ENCODE data around the gene MADD.
"Not testable (repeated sequence)": the region's sequence is repeated elsewhere in the genome, so short reads cannot be mapped to it uniquely, and the experiment has no call there.

MADD gene

DNA sequence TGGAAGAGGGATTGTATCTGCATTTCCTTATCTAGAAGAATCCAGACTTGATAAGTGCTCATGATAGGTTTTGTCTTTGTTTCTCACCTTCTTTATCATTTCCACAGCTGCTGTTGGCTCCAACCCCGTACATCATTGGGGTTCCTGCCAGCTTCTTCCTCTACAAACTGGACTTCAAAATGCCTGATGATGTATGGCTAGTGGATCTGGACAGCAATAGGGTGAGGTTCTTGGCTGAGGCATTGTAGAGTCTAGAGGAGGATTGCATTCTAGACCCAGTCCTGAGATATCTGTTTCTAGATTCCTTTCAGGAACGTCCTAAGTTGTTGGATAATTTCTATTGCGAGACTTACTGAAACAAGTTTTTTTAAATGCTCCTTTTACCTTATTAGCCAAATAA, 8.1 kb downstream of the MADD start:
- DNase-seq, result no peak

DNA sequence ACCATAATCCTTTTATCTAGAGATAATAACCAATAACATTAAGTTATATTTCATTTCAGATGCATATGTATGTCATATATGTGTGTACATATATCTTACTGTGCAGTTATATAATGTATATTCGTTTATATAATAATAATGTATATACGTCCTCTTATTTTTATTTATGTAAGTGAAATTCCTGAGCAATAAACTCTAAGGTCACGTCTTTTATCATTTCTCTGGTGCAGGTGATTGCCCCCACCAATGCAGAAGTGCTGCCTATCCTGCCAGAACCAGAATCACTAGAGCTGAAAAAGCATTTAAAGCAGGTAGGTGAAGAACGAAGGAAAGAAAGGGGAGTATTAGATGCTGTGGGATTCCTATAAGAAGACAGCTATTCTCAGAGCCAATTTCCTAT, 8.8 kb downstream of the MADD start:
- DNase-seq, result no peak

DNA sequence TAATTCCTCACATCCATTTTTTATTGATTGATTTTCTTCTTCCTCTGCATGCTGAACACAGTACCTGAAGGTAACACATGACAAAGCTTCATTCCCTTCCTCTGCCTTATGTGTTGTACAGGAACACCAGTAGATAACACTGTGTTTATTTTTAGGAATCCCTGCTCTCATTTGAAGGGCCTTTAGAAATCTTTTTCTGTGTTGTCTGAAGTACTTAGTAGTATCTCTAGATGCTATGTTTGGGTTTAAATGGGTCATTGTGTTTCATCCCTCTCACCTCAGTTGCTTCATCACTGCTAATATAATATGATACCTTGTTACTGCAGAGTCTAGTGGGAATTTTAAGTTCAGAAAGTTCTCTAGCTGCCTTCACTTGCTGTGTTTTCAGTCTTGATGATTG, 10.2 kb downstream of the MADD start:
- no peak for DNase-seq

DNA sequence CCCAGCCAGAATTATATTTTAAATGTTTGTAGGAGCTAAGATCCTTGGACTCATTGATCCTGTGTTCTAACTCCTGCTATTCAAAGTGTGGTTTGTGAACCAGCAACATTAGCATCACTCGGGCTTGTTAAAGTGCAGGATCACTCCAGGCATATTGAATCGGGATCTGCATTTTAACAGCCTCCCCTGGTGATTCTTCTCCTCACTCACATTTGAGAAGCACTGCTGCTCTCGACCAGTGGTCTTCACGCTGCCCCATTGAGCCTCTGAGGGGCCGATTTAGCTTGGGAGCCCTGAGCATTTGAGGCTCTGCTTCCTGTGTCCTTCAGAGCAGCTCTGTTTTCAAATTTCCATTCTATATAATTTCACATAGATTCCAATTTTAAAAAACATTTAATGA, 10.9 kb downstream of the MADD start:
- DNase-seq, result no peak

DNA sequence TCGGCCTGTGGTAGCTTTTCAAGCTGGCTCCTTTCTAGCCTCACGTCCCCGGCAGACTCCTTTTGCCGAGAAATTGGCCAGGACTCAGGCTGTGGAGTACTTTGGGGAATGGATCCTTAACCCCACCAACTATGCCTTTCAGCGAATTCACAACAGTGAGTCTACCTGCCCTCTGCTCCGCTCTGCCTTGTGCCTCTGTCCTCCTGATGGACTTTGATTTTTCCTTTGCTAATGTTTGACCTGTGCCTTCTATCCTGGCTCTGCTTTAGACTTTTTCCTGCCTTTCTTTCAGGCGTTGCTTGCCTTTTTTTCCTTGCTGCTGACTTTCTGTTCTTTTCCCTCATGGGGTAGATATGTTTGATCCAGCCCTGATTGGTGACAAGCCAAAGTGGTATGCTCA, 12.5 kb downstream of the MADD start:
- DNase-seq, result no peak

DNA sequence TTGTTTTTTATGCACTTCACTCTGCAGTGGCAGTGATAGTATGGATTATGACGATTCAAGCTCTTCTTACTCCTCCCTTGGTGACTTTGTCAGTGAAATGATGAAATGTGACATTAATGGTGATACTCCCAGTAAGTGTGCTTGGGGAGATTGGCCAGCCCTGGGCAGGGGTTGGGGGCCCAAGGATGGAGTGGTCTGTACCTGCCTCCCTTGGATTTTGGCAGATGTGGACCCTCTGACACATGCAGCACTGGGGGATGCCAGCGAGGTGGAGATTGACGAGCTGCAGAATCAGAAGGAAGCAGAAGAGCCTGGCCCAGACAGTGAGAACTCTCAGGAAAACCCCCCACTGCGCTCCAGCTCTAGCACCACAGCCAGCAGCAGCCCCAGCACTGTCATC, 14.2 kb downstream of the MADD start:
- DNase-seq, result no peak

DNA sequence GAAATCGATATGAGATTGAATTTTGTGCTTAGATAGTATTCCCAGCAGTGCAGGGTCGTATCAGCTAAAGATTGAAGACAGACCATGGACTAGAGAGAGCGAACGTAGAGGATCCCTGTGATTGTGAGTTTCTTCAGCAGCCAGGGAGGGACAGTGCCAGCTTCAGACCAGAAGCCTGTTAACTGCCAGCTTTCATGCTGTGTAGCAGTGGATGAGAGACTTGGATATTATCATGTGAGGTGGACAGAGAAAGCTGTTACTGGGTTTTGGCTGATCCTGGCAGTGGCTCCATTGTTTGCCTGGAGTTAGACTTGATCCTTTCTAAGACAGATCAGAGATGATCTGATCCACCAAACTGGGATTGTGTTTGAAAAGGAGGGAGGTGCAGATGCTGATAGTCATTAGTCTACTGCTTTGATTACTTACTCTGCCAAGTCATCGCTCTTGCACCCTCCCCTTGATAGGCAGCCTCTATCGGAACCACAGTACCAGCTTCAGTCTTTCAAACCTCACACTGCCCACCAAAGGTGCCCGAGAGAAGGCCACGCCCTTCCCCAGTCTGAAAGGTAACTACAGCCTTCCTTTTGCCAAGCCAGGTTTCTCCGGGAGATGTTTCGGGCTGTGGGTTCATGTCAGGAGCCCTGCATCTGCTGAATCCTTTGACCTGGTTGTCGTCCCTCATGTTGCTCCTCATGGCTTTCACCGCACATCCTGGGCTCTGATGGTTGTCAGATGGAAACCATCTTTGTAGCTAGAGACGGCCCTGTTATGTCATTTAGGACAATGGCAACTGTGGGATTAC, 16.2 kb downstream of the MADD start:
- DNase-seq, result no peak

DNA sequence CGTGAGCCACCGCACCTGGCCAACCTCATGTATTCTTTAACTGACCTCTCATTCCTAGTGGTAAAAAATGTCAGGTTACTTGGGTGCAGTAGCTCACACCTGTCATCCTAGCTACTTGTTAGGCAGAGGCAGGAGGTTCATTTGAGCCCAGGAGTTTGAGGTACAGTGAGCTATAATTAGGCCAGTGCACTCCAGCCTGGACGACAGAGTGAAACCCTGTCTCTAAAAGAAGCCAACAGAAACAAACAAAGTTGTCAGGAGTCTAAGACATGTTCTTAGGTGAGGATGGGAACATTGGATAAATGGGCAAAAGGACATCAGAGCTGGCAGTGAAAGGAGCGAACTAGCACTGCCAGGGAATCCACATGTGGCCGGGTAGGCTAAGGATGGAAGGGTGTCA, 18.1 kb downstream of the MADD start:
- DNase-seq, result no peak

DNA sequence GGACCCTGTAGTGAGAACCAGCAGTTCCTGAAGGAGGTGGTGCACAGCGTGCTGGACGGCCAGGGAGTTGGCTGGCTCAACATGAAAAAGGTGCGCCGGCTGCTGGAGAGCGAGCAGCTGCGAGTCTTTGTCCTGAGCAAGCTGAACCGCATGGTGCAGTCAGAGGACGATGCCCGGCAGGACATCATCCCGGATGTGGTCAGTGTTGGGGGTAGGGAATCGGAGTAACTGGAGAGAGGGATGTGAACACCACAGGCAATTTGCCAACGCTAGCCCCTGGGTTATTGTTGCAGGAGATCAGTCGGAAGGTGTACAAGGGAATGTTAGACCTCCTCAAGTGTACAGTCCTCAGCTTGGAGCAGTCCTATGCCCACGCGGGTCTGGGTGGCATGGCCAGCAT, 19.9 kb downstream of the MADD start:
- DNase-seq, result no peak

DNA sequence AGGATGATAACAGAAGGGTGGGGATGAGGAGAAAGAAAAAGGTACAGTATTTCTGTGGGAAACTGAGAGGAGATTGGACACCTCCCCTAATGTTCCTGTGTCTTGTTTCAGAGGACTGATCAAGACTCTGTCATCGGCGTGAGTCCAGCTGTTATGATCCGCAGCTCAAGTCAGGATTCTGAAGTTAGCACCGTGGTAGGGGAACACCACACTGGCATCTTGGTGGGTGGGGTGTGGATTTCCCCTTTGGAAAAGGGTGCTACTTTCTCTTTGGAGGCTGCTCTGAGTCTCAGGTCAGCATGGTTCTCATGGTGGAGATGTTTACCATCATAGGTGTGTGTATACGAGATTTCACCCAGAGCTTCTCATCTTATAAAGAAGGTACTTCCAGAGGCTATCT, 25.5 kb downstream of the MADD start:
- no peak for DNase-seq

DNA sequence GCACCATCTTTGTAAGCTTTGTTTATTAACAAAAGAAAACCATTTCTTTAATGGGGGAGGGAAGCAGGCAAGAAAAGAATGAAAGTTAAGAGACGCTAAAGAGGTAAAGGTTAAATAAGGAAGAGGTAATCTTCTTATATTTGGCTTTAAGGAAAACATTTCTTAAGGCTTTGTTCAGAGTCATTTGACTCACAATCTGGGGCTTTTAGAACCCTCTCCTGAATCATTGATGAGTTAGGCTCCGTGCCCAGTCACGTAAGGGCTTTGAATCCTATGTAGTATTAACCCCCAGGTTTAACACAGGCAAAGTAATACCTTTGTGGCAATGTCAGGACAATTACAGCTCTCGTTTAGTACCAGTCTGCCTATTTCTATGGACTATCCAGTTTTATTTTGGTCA, 26.1 kb downstream of the MADD start:
- no peak for DNase-seq

DNA sequence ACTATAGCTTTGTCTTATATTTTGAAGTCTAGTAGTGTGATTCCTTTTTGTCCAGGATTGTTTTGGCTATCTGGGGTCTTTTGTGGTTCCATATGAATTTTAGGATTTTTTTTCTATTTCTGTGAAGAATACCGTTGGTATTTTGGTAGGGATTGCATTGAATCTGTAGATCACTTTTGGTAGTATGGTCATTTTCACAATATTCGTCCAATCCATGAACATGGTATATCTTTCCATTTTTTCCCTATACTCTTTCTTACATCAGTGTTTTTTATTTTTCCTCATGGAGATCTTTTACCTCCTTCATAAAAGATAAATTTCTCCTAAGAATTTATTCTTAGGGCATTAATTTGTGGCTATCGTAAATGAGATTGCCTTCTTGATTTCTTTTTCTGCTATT, 29.1 kb downstream of the MADD start:
- DNase-seq, result no peak

DNA sequence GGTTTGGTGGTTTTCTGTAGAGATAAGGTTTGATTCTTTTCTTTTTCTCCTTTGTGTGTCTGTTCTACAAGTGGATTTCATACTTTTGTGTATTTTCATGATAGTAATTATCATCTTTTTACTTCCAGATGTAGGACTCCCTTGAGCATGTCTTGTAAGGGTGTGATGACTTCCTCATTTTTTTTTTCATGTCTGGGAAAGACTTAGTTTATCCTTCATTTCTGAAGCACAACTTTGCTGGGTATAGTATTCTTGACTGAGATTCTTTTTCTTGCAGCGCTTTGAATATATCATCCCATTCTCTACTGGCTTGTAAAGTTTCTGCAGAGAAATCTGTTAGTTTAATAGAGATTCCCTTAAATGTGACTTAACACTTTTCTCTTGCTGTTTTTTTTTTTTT, 32.9 kb downstream of the MADD start:
- DNase-seq, result no peak

DNA sequence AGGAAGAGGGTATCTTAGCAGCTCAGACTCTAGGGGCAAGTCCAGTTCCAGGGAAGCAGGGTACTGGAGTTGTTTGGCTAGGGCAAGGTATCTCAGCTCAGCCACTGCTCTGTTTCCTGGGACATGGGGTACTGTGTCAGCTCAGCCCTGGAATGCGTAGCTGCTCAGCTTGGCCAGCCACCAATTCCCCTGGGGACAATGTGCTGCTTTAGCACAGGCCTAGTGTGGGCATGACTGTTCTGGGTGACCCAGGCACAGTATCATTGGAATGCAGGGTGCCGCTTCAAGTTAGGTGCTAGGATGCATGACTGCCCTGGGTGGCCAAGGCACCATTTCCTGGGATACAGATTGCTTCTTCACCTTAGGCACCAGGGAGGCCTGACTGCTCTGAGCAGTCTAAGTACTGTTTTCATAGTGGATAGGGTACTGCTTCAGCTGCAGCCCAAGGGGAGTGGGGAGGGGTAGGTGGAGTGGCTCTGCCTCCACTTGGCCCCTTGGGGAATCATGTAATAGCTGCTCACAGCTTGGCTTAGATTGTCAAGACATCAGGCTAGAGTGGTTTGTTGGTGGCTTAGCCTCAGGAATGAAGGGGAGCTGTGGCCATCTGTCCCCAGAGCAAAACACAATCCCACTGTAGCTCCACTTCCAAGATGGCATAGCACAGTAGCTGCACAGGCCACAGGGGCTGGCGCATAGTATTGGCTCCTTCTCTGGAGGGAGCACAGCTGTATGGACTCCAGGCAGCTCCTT, 36.0 kb downstream of the MADD start:
- DNase-seq, result no peak

DNA sequence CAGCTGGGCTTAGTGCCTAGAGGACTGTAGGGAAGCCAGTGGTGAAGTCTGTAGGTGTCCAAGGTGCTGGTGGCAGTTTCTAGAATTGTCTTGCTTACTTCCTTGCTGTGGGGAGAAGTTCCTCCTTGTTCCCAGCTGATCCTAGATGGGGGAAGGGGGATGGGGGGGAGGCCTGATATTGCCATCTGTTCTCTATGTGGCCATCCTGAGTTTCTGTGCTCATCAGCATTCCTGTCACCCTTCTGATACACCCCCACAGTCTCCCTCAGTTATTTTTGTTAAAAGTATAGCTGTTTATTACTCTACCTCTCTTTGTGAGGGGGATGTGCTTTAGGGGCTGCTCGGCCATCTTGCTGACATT, 36.5 kb downstream of the MADD start:
- DNase-seq, result no peak

DNA sequence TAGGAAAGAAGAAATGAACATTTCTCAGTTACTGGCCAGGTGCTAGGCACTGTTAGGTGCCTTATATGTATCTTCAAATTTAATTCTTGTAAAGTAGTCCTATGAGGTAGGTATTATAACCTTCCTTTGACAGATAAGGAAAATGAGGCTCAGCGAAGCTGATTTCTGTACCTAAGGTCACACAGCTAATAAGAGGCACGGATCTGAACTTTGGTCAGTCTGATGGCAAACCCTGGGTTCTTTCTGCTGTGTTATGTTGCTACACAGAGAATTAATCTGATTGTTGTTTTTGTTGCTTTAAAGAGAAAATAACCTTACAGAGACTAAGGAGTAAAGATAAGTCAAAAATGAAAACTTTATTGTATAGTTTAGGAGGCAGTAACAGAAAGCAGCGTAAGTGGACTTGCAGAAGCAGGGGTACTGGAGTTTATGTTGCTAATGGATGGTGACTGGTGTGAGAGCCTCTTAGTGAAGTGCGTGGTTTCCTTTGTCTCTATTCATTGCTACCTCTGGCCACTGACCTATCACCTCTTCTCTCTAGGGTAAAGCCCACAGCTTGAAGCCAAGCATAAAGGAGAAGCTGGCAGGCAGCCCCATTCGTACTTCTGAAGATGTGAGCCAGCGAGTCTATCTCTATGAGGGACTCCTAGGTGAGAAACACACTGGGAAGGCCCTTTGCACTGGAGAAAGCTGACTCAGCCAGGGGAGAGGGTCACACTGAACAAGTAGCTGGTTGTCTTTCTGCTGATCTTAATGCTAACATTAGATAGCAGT, 38.3 kb downstream of the MADD start:
- DNase-seq, result no peak

DNA sequence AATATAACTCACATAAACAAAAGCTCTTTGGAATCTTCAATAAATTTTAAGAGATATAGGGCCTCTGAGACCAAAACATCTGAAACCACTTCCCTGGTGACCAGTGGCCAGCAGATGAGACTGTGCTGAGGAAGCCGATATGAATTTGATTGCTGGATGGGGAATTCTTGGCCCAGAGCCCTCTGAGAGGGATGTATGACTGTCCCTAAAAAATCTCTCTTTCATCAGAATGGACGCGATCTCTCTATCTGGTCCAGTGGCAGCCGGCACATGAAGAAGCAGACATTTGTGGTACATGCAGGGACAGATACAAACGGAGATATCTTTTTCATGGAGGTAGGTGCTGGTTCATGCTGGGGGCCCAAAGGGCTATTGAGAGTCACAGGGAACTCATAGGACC, 45.1 kb downstream of the MADD start:
- peak; percentile 24 for DNase-seq

DNA sequence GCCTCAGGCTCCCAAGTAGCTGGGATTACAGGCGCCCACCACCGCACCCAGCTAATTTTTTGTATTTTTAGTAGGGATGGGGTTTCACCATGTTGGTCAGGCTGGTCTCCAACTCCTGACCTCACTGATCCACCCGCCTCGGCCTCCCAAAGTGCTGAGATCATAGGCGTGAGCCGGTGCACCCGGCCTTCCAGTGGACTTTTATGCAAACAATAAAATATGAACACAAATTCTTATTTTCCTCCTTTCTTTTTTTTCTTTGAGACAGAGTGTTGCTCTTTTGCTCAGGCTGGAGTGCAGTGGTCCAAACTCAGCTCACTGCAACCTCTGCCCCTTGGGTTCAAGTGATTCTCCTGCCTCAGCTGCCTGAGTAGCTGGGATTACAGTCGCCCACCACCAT, 46.6 kb downstream of the MADD start:
- not testable (repeated sequence) for DNase-seq

DNA sequence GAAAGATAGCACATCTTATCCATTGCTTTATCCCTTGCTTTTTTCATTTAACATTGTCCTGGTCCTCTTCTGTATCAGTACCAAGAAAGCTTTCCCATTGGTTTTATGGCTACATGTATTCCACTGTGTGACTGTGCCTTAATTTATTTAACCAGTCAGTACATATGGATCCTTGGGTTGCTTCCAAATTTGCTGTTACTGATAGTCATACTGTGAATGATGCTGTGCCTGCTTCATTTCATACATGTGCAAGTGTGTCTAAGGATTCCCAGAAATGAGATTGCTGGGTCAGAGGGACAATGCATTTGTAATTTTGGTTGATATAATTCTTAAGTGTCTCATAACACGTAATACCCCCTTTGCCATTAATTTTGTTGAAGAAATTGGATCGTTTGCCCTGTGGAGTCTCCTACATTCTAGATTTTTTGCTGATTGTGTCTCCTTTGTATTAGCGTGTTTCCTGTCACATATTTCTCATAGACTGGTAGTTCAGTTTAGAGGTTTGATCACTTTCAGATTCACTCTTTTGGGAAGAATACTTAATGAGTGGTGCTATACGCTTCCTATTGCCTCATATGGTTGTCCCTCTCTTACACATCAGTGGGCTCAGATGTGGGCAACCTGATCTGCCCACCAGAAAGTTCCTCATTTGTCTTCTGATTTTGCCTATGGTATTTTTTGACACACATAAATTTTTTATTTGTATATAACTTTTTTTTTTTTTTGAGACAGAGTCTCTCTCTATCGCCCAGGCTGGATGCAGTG, 47.3 kb downstream of the MADD start:
- DNase-seq, result no peak

DNA sequence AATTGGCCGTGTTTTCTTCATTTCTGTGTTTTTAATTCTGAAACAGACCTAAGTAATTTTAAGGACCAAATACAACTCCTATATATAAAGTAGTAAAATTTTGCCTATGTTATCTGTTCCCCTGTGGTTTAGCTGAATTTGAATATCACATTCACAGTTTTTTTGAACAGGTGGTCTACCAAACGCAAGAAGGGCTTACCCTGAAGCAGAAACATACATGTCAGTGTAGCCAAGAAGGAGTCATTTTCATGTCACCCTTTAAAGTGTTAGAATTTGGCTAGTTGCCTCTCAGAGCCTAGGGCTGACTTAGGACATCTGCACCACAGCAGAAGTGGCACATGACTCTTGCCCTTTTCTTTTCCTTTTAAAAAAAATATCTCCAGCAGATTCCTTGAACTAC, 48.2 kb downstream of the MADD start:
- DNase-seq, result no peak

DNA sequence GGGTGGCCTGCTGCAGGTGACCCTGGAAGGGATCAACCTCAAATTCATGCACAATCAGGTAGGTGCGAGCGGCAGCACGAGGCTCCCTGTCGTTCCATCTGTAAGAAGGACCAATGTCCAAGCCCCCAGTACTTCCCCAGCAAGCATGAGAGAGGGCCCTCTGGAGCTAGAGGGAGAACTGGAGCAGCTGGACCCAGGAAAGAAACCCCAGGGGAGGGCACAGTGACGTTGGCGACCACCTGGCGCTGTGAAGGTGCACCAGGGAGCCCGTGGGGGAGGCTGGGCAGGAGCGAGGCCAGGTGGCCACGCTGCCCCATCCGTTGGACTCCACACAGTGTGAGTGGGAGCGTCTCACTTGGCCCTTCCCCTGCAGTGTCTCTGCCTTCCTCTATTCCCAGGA, 54.6 kb downstream of the MADD start:
- no peak for DNase-seq

DNA sequence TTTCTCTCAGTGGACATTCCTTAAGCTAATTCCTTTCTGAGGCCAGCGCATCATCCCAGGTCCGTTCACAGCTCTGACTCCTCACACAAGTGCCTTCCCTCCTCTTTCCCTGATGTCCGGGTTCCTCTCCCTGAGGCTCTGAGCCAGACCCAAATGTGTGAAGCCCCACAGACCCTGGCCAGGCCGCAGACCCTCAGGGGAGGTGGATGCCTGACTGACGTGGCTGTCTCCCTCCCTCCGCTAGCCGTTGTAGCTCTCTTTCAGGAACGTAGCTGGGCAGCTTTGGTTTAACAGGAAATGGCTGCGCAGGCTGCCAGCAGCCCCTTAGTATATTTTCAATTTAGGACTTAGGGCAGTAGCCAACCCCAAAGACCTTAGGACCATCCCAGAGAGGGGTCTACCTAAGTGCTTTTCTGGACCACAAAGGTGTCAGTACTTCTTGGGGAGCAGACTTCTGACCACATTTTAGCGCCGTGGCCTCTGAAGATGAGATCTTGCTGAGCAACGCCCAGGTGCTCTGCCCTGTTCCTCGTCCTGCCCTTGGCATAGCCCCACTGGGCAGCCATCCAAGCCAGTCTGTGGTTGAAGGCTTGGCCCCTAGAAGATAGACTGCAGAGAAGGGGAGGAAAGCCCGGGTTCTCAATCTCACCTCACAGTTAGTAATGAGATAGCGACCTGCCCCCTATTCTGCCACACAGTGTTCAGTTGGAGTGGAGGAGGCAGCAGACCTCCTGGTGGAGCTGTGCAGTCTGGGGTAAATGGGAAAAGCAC, 55.5 kb downstream of the MADD start:
- DNase-seq, result no peak
